ENCODE measurements around the gene GNG8. TPM values are rescaled to one million over a fixed set of nuclear protein-coding genes. Genes with fewer than 3 reads are reported as not detected.

GNG8 gene
- total and polyA plus RNA-seq, 2 experiments from 2014 or later, result 5.9 TPM; not detected in 1

GRCh38 chr19:46630586-46631205 lies 5.3 kb downstream of the GNG8 start:
- no peaks in the 10 kb centered on the region for H3K36me3 ChIP-seq (ENCODE audit: insufficient read depth)
- H3F3A ChIP-seq (replicated peaks; ENCODE audit: low read depth), result 0 out of 2 replicates have a peak, but pooled peaks cover 2% of the 10 kb centered on the region
- H3K36me3 Mint-ChIP-seq (ENCODE audit: low read depth), result no peaks in the 10 kb centered on the region
- H3K79me2 ChIP-seq (replicated peaks; ENCODE audit: insufficient read depth), result no peaks in the 10 kb centered on the region
- peak overlapping the region; percentile 94 for H2AFZ ChIP-seq
- no peak overlapping the region for H3K27ac Mint-ChIP-seq
- TF ChIP-seq ETS1 (IDR thresholded peaks at IDR 0.05), result no peak
- no peak for TF ChIP-seq CREB1 (CRISPR knock-in tag; IDR thresholded peaks at IDR 0.05; ENCODE audit: low read depth)
- TF ChIP-seq NANOG (IDR thresholded peaks at IDR 0.05; ENCODE audit: borderline replicate concordance), result no peak
- TF ChIP-seq STAT1 (IDR thresholded peaks at IDR 0.05; ENCODE audit: unreplicated experiment), result no peak
- no peak for TF ChIP-seq CTCF (conservative IDR thresholded peaks at IDR 0.05; ENCODE audit: low read depth in 2 of 2)
- TF ChIP-seq POLR2AphosphoS5 (IDR thresholded peaks at IDR 0.05; ENCODE audit: low read depth), result no peak
- TF ChIP-seq EZH2 (IDR thresholded peaks at IDR 0.05; ENCODE audit: low read depth, unreplicated experiment), result no peak
- no peak for TF ChIP-seq ZNF462 (CRISPR knock-in tag; IDR thresholded peaks at IDR 0.05)
- TF ChIP-seq JUNB (IDR thresholded peaks at IDR 0.05; ENCODE audit: unreplicated experiment), result no peak
- TF ChIP-seq REST (IDR thresholded peaks at IDR 0.05; ENCODE audit: unreplicated experiment), result no peak
- no peak for TF ChIP-seq ZNF114 (CRISPR knock-in tag; IDR thresholded peaks at IDR 0.05)
- no peak for TF ChIP-seq EZH2phosphoT487 (IDR thresholded peaks at IDR 0.05; ENCODE audit: unreplicated experiment)
- no peaks in the 10 kb centered on the region for H3K9me2 ChIP-seq (ENCODE audit: insufficient read depth)
- no peaks in the 10 kb centered on the region; the same call in 1 of the 2 replicates for H4K20me1 ChIP-seq (replicated peaks; ENCODE audit: insufficient read depth)
- 0 out of 2 replicates have a peak overlapping the region, but pooled peaks have one; percentile 17 for H3K4me3 ChIP-seq
- H3K4me3 Mint-ChIP-seq, result no peak overlapping the region; the same call in 2 of the 3 replicates
- no peaks in the 10 kb centered on the region for H3K9me3 Mint-ChIP-seq
- no peak for DNase-seq (ENCODE audit: low spot score)
- peak overlapping the region; percentile 51 for H3K4me2 ChIP-seq
- H3K27me3 ChIP-seq (ENCODE audit: insufficient read depth), result peaks cover 29% of the 10 kb centered on the region
- no peak for ATAC-seq
- H3K4me1 ChIP-seq (ENCODE audit: insufficient read depth), result peaks cover 21% of the 10 kb centered on the region
- peaks cover 39% of the 10 kb centered on the region for H3K27me3 Mint-ChIP-seq (ENCODE audit: insufficient read depth, low read depth, poor library complexity)
- peaks cover 23% of the 10 kb centered on the region for H3K4me1 Mint-ChIP-seq
- H3K27ac ChIP-seq (ENCODE audit: low read depth), result no peak overlapping the region

Data from GM23338 (cell line).